HFFc6 (cell line): ENCODE results near the gene C8A. TPM values are rescaled to one million over a fixed set of nuclear protein-coding genes. Genes with fewer than 3 reads are reported as not detected.

ENCODE experiments used
- DNase-seq: peaks from one replicate; pipeline ENCODE4 v3.0.0-alpha.2; 2018
- H3K27ac Mint-ChIP-seq: 2 replicates; pipeline ENCODE4 v1.8.0; 2020; ENCODE audit warnings: mild to moderate bottlenecking, mixed read lengths
- H3K27me3 Mint-ChIP-seq: 2 replicates; pipeline ENCODE4 v1.8.0; 2021; ENCODE audit warnings: mild to moderate bottlenecking, moderate library complexity, mixed read lengths; ENCODE audit not compliant: insufficient read depth
- H3K36me3 Mint-ChIP-seq: 2 replicates; pipeline ENCODE4 v1.8.0; 2021; ENCODE audit warnings: low read depth, mixed read lengths
- H3K4me1 Mint-ChIP-seq: 2 replicates; pipeline ENCODE4 v1.8.0; 2020; ENCODE audit warnings: low read depth, mixed read lengths
- H3K4me3 Mint-ChIP-seq: 2 replicates; pipeline ENCODE4 v1.8.0; 2020; ENCODE audit warnings: mild to moderate bottlenecking, moderate library complexity, mixed read lengths
- H3K9me3 Mint-ChIP-seq: 2 replicates; pipeline ENCODE4 v1.8.0; 2020; ENCODE audit warnings: mild to moderate bottlenecking, mixed read lengths
- CTCF ChIP-seq: fragments of 200-600 bp; sonication (generic); IDR thresholded peaks from 2 replicates; pipeline ENCODE4 v1.5.0; 2021; ENCODE audit warnings: antibody characterized with exemption, mild to moderate bottlenecking
- total RNA-seq, 6 experiments: library from RNA; stranded (reverse); fragmentation: NEBNext Ultra II Directional; extraction: Animal tissue kit (Norgen Biotek cat#: 25700); gene quantifications; 2 replicates in 1 of 6; 3 replicates in 5 of 6; pipeline ENCODE4 v1.2.3, GENCODE V29; 2021

The C8A gene
- total RNA-seq, 6 experiments from 2014 or later = not detected

GRCh38 chr1:56915960-56916359, 61.4 kb downstream of the C8A start:
- DNase-seq = no peak
- H3K9me3 Mint-ChIP-seq = no peaks in the 10 kb centered on the region
- no peaks in the 10 kb centered on the region for H3K36me3 Mint-ChIP-seq
- peaks cover 4% of the 10 kb centered on the region for H3K27me3 Mint-ChIP-seq
- TF ChIP-seq CTCF = no peak
- no peak overlapping the region for H3K27ac Mint-ChIP-seq
- H3K4me3 Mint-ChIP-seq = no peak overlapping the region
- H3K4me1 Mint-ChIP-seq = peaks cover 17% of the 10 kb centered on the region

DNA sequence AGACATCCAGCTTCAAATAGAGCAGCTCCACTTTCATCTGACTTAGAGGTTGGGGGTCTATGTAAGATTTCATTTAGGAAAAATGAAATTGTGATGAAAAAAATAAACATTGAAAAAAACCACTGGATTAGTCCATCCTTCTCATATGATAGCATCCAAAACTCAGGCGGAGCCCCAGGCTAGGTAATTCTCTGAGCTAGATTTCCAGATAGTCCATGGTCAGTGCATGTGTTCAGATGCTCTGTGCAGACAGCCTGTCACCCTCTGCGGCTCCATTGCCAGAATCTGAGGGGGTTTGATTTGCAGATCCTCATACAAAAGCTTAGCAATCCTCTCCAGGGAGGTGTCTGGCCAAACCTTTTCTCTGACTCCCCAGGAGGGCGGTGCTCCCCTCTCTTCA, 62.0 kb downstream of the C8A start:
- no peak for TF ChIP-seq CTCF
- Mint-ChIP-seq H3K4me1 (peaks cover 17% of the 10 kb centered on the region), H3K27ac (no peak overlapping the region), H3K4me3 (no peak overlapping the region), H3K9me3 (no peaks in the 10 kb centered on the region), H3K36me3 (no peaks in the 10 kb centered on the region), H3K27me3 (peaks cover 4% of the 10 kb centered on the region)
- no peak for DNase-seq

GRCh38 chr1:56917356-56917755, 62.8 kb downstream of the C8A start:
- Mint-ChIP-seq H3K4me1 (peaks cover 21% of the 10 kb centered on the region), H3K4me3 (no peak overlapping the region), H3K27me3 (peaks cover 4% of the 10 kb centered on the region), H3K36me3 (no peaks in the 10 kb centered on the region), H3K9me3 (no peaks in the 10 kb centered on the region), H3K27ac (no peak overlapping the region)
- no peak for TF ChIP-seq CTCF
- no peak for DNase-seq

GRCh38 chr1:56920591-56921001, 66.0 kb downstream of the C8A start:
- Mint-ChIP-seq H3K27me3 (no peaks in the 10 kb centered on the region; the same call in 1 of the 2 replicates), H3K9me3 (no peaks in the 10 kb centered on the region), H3K27ac (no peak overlapping the region), H3K4me1 (peaks cover 22% of the 10 kb centered on the region), H3K36me3 (no peaks in the 10 kb centered on the region), H3K4me3 (no peak overlapping the region)
- no peak for TF ChIP-seq CTCF
- no peak for DNase-seq

- H3K27me3 Mint-ChIP-seq = no peaks in the 10 kb centered on the region; the same call in 1 of the 2 replicates
- H3K4me3 Mint-ChIP-seq = no peak overlapping the region
- peaks cover 22% of the 10 kb centered on the region for H3K4me1 Mint-ChIP-seq
- DNase-seq = no peak
- no peaks in the 10 kb centered on the region for H3K36me3 Mint-ChIP-seq
- TF ChIP-seq CTCF = no peak
- H3K9me3 Mint-ChIP-seq = no peaks in the 10 kb centered on the region
- H3K27ac Mint-ChIP-seq = no peak overlapping the region
These were observed 66.9 kb downstream of the C8A start for GRCh38 chr1:56921479-56921878.

DNA sequence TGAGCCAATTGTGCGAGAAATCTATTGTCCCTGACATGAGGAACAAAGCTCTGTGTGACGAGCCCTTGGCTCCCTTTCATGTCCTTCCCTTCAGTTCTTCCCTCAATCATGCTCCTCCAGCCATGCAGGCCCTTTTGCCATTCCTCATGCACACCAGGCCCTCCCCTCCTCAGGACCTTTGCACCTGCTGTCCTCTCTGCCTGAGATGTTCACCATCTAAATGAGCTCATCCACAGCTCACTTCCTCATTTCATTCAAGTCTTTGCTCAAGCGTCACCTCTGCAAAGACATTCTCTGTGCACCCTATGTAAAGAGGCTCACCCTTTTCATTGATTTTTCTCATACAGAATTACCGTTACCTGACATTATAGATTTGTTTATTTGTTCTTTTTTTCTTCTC, 67.5 kb downstream of the C8A start:
- no peak overlapping the region for H3K4me3 Mint-ChIP-seq

More for the DNA sequence above, 67.5 kb downstream of the C8A start:
- H3K9me3 Mint-ChIP-seq = no peaks in the 10 kb centered on the region
- H3K4me1 Mint-ChIP-seq = peaks cover 22% of the 10 kb centered on the region
- no peak for TF ChIP-seq CTCF
- no peaks in the 10 kb centered on the region for H3K36me3 Mint-ChIP-seq
- H3K27me3 Mint-ChIP-seq = no peaks in the 10 kb centered on the region; the same call in 1 of the 2 replicates
- DNase-seq = no peak
- no peak overlapping the region for H3K27ac Mint-ChIP-seq
